Sigmoid colon (tissue), 4 donors: Measurements from ENCODE around the gene RECK.

ENCODE experiments used
- CTCF ChIP-seq, 4 experiments: fragments of 450-650 bp in 3 of 4; fragments of 200-600 bp in 1 of 4; IDR thresholded peaks; one replicate each; pipeline ENCODE4 v1.5.1; 2016 to 2019; ENCODE audit warnings: antibody characterized with exemption in 4 of 4, mild to moderate bottlenecking in 3 of 4, moderate library complexity in 2 of 4
- EP300 ChIP-seq, 4 donors: sonication (generic); formaldehyde crosslinking; IDR thresholded peaks; one replicate each; pipeline ENCODE4 v1.6.1; 2017; ENCODE audit warnings: antibody characterized with exemption in 4 of 4
- POLR2A ChIP-seq, 2 donors: fragments of 450-650 bp; IDR thresholded peaks; one replicate each; pipeline ENCODE4 v1.6.1; 2016; ENCODE audit warnings: antibody characterized with exemption in 2 of 2, mild to moderate bottlenecking in 2 of 2, moderate library complexity in 2 of 2
- POLR2AphosphoS5 ChIP-seq, 4 donors: sonication (generic); formaldehyde crosslinking; IDR thresholded peaks; one replicate each; pipeline ENCODE4 v1.6.1; 2017; ENCODE audit warnings: antibody characterized with exemption in 4 of 4

GRCh38 chr9:36161187-36161586 is 124.5 kb downstream of the RECK start:
- TF ChIP-seq POLR2A (IDR thresholded peaks at IDR 0.05) (no peak), CTCF (IDR thresholded peaks at IDR 0.05) (no peak), POLR2AphosphoS5 (IDR thresholded peaks at IDR 0.05) (no peak), EP300 (IDR thresholded peaks at IDR 0.05) (no peak)
